ENCODE data around the gene TPD52L2. TPM values are rescaled to one million over a fixed set of nuclear protein-coding genes. Genes with fewer than 3 reads are reported as not detected.
A peak's percentile ranks its signal among the peaks of the same experiment; 100 is the strongest.

Gene TPD52L2
- total RNA-seq, 4 donors from 2014 or later: 102 to 131 (median 113) TPM

GRCh38 chr20:63895202-63895951 lies 30.3 kb downstream of the TPD52L2 start:
- no peak for DNase-seq (ENCODE audit: low spot score)
- ATAC-seq (ENCODE audit: low FRiP score): peak; percentile 8
- TF ChIP-seq, protein P1, sequence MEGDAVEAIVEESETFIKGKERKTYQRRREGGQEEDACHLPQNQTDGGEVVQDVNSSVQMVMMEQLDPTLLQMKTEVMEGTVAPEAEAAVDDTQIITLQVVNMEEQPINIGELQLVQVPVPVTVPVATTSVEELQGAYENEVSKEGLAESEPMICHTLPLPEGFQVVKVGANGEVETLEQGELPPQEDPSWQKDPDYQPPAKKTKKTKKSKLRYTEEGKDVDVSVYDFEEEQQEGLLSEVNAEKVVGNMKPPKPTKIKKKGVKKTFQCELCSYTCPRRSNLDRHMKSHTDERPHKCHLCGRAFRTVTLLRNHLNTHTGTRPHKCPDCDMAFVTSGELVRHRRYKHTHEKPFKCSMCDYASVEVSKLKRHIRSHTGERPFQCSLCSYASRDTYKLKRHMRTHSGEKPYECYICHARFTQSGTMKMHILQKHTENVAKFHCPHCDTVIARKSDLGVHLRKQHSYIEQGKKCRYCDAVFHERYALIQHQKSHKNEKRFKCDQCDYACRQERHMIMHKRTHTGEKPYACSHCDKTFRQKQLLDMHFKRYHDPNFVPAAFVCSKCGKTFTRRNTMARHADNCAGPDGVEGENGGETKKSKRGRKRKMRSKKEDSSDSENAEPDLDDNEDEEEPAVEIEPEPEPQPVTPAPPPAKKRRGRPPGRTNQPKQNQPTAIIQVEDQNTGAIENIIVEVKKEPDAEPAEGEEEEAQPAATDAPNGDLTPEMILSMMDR (IDR thresholded peaks at IDR 0.05): no peak

DNA sequence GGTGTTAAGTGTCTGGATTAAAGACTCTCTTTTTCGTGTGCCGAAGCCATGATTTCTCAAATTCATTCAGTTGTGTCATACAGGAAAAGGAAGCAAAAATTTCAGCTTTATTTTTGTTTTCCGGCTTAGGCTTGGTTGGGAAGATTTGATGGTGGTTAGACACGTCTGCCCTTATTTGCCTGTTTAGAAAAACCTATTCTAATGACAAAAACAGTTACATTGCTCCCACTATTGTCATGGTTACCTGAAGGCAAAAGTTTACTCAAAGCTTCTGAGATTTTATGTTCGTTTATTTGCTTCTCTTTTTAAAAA lies 30.8 kb downstream of the TPD52L2 start:
- TF ChIP-seq, protein P1 (IDR thresholded peaks at IDR 0.05): no peak
- no peak for DNase-seq (ENCODE audit: low spot score)
- ATAC-seq (ENCODE audit: low FRiP score): no peak

DNA sequence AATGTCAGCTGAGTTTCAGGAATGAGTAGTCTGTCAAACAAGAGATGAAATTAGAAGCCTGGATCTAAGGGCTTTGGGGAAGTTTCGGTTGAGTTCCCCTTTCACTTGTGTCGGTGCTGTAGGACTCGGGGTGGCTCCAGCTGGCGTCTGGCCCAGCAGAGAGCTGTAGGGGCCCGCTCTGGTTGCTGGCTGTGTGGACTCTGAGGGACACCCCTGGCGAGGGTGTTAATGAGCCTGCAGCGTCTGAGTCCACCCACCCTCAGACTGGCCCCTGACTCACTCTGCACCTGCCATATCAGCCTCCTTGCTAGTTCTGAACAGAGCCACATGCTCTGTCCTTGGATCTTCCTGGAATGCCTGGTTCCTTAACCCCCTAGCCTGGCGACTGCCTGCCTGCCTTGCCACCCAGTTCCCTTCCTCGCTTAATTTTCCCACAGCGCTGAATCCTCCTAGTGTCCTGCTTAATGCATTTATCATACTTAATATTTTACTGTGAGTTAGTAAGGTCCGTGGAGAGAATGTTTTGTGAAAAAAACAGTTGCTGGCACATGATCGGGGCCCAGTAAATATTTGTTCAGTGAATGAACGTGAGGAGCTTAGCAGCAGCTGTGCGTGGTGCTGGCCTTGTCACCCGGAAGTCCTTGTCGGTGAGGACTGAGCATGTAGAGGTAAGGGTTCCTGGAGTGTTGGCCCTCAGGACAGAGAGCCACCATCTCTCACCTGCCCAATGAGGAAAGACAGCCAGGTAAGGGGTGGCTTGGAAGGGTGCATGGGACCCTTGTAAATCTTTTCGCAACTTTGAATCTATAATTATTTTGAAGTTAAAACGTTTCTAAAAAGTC lies 31.4 kb downstream of the TPD52L2 start:
- TF ChIP-seq, protein P1 (IDR thresholded peaks at IDR 0.05): no peak
- ATAC-seq (ENCODE audit: low FRiP score) (peak; percentile 19), DNase-seq (ENCODE audit: low spot score) (no peak)

DNA sequence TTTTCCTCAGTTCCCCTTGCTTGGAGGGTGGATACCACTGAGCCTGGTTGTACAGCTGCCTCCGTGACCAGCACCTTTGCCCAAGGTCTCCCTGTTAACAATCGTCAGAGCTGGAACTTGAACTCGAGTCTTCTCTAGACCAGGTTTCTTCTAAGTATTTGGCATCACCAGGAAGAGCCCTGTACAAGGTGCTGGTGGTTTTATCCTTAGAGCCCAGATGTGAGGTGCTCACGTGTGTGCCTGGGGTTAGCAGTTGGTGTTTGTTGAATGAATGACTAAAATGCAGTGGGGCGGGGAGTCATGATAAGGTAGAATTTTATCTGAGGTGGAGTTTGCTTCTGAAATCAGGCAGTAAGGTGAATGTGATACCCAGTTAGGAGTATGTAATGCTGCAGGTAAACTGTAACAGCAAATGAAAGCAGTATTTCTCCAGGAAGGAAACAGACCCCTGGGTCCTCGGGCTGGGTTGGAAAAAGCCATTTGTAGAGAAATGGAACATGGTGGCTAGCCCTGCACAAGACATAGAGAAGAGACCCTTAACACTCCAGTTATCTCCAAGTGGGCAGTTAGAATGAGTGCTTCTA lies 33.0 kb downstream of the TPD52L2 start:
- no peak for DNase-seq (ENCODE audit: low spot score)
- no peak for ATAC-seq (ENCODE audit: low FRiP score)
- TF ChIP-seq, protein P1 (IDR thresholded peaks at IDR 0.05): no peak

DNA sequence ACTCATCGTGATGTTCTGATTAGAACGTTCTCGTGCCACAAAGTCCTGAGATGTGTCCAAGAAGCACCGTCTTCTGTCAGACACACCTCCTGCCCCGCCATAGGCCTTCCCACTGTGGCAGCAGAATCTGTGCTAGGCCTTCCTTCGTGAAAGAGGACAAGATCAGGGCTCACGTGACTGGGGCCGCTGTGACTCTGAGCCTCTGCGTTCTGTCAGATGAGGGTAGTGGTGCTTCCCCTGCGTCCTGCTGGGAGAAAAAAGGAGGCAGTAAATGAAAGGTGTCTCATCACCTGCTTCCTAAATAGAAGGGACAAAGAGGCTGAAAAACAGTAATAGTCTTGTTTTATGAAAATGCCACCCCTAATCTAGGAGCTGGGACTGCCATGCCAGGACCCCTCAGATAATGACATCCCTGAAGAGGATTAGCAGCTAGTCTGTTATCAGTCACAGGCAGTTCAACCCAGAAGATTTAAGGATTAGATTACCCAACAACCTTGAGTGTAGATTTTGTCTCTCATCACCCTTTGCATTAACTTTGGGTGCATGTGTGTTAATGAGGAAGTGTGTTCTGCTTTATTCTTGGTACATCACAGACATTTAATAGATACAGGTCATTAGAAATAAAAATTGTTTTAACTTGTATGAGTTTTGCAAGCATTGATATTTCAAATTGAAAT lies 34.0 kb downstream of the TPD52L2 start:
- ATAC-seq (ENCODE audit: low FRiP score): no peak
- DNase-seq (ENCODE audit: low spot score): no peak
- TF ChIP-seq, protein P1 (IDR thresholded peaks at IDR 0.05): no peak

- DNase-seq (ENCODE audit: low spot score): no peak
- ATAC-seq (ENCODE audit: low FRiP score): no peak
- TF ChIP-seq, protein P1 (IDR thresholded peaks at IDR 0.05): no peak
Observed at GRCh38 chr20:63900413-63900812, 35.3 kb downstream of the TPD52L2 start.
